Gastrocnemius medialis (tissue), 4 donors: Measurements from ENCODE around the gene ATF7IP. TPM values are rescaled to one million over a fixed set of nuclear protein-coding genes. Genes with fewer than 3 reads are reported as not detected.

ENCODE experiments used
- ATAC-seq, 2 donors: fragments of 150-250 bp; one replicate each; pipeline ENCODE4 v1.9.1; 2016
- DNase-seq, 2 donors: peaks; one replicate each; pipeline ENCODE4 v3.0.0-alpha.2; 2019
- H3K27ac ChIP-seq, 4 donors: fragments of 200-600 bp; sonication (generic); 1 replicate in 1 of 4; 2 replicates in 3 of 4; pipeline ENCODE4 v1.5.1; 2016 to 2018; ENCODE audit warnings: mild to moderate bottlenecking in 2 of 4, moderate library complexity in 1 of 4
- H3K27me3 ChIP-seq, 3 donors: fragments of 200-600 bp; sonication (generic) in 2 of 3; 1 replicate in 1 of 3; 2 replicates in 2 of 3; pipeline versions ENCODE4 v1.5.1 to v1.6.0; 2016 to 2019; ENCODE audit warnings: mild to moderate bottlenecking in 1 of 3, moderate library complexity in 1 of 3
- H3K36me3 ChIP-seq, 2 donors: fragments of 200-600 bp; sonication (generic) in 1 of 2; one replicate each; pipeline ENCODE4 v1.5.1; 2017 to 2018
- H3K4me1 ChIP-seq, 2 donors: fragments of 200-600 bp; sonication (generic) in 1 of 2; one replicate each; pipeline ENCODE4 v1.5.1; 2016 to 2017; ENCODE audit warnings: mild to moderate bottlenecking in 2 of 2
- H3K4me3 ChIP-seq, 4 donors: fragments of 200-600 bp; sonication (generic) in 3 of 4; 1 replicate in 1 of 4; 2 replicates in 3 of 4; pipeline ENCODE4 v1.5.1; 2016 to 2019; ENCODE audit warnings: mild to moderate bottlenecking in 2 of 4
- H3K9me3 ChIP-seq, 3 donors: fragments of 200-600 bp; sonication (generic) in 2 of 3; 1 replicate in 1 of 3; 2 replicates in 2 of 3; pipeline ENCODE4 v1.5.1; 2016 to 2019
- CTCF ChIP-seq, 5 experiments: fragments of 450-650 bp in 3 of 5; fragments of 200-600 bp in 2 of 5; sonication (generic) in 2 of 5; IDR thresholded peaks in 4 of 5; conservative IDR thresholded peaks in 1 of 5; 1 replicate in 4 of 5; 2 replicates in 1 of 5; pipeline ENCODE4 v1.5.1; 2016 to 2019; ENCODE audit warnings: antibody characterized with exemption in 5 of 5, mild to moderate bottlenecking in 3 of 5, moderate library complexity in 3 of 5
- POLR2A ChIP-seq, 2 donors: fragments of 450-650 bp; IDR thresholded peaks; one replicate each; pipeline ENCODE4 v1.6.1; 2017; ENCODE audit warnings: antibody characterized with exemption in 2 of 2, mild to moderate bottlenecking in 2 of 2, moderate library complexity in 2 of 2
- in situ Hi-C, 4 donors: fragments of 200-750 bp; cut with MboI; loops; one replicate each; pipeline versions ENCODE4 v1.15.0 to v1.8.0; 2017; ENCODE audit warnings: low sequenced_read_pairs in 4 of 4
- intact Hi-C: fragments of 100-400 bp; cut with DNase I; formaldehyde crosslinking; loops from one replicate; pipeline ENCODE4 v1.15.1; 2023; ENCODE audit warnings: low total_unique reads
- total RNA-seq, 4 donors: library from RNA; depleted of rRNA; stranded (reverse); fragments of >200 nt; gene quantifications; one replicate each; pipeline versions ENCODE4 v1.1.0 to v1.2.3, GENCODE V29; 2016

Gene ATF7IP
- total RNA-seq, 4 donors from 2014 or later = 15.9 to 42.2 (median 30.7) TPM

DNA sequence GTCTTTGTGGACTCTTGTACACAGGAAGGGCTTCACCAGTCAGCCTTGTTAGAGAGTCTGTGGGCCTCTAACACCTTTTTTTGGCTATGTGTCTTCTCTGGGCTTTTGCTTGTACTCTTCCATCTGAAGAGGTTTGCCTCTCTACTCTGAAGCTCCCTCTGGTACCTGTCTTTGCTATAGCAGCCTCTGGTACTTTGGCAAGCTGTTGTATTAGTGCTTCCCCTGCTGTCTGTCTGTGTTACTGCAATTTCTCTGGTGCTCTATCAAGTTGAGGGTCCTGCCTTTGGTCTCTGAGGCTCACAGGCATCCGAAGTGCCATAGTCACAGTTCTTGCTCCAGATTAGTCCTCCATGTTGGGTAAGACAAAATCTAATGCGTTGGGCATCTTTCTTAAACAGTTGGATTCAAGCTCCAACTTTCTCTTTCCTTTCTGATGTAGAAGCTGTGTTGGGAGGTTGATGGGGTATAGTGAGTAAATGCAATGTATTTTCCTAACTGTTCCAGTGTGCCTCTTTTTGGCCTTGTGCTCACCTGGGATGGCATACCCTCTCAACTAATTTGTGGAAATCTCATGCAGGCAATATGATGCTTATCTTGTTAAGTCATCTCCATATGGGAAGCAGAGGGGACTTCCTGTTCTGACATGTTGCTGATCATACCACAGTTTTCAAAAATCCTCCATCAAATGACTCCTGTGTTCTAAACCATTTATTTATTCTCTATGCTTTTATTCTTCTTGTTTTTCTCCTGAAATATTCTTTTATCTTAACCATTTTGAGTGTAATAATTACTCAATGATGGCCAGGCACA is 88.8 kb downstream of the ATF7IP start:
- peak in 3 of 5 experiments; percentile 10 to 36 (median 33) for TF ChIP-seq CTCF (IDR thresholded peaks at IDR 0.05 in 4 of 5, conservative IDR thresholded peaks at IDR 0.05 in 1 of 5)
- TF ChIP-seq POLR2A (IDR thresholded peaks at IDR 0.05) = no peak
- H3K4me1 ChIP-seq = peaks cover 5 to 6% of the 10 kb centered on the region in 2 donors
- intact Hi-C loops (no loop called here), in situ Hi-C loops (loop anchor here in 1 of 4 donors (25.0 kb wide), 1 partner anchor 192 kb away; no protein-coding TSS in a partner anchor)
- H3K9me3 ChIP-seq = no peaks in the 10 kb centered on the region
- no peak overlapping the region for H3K27ac ChIP-seq
- H3K36me3 ChIP-seq = peaks cover 0 to 31% of the 10 kb centered on the region in 2 donors
- DNase-seq (no peak), ATAC-seq (no peak)
- no peak overlapping the region for H3K4me3 ChIP-seq
- H3K27me3 ChIP-seq = no peaks in the 10 kb centered on the region

- ATAC-seq = no peak
- in situ Hi-C loops = loop anchor here in 1 of 4 donors (25.0 kb wide), 1 partner anchor 198 kb away; no protein-coding TSS in a partner anchor
- no peaks in the 10 kb centered on the region for H3K9me3 ChIP-seq
Observed at GRCh38 chr12:14460212-14460841, 94.8 kb downstream of the ATF7IP start.

DNA sequence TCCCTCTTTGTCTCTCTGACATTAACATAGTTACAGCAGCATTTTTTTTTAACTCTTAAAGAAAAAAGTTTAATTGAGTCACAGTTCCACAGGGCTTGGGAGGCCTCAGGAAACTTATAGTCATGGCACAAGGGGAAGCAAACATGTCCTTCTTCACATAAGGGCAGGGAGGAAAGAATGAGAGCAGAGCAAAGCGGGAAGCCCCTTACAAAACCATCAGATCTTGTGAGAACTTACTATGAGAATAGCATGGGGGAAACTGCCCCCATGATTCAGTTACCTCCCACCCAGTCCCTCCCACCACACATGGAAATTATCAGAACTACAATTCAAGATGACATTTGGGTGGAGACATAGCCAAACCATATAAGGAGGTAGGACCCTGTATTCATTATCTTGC is 106.0 kb downstream of the ATF7IP start:
- in situ Hi-C loops = loop anchor here in 1 of 4 donors (25.0 kb wide), 1 partner anchor 209 kb away; no protein-coding TSS in a partner anchor
- H3K36me3 ChIP-seq = peaks cover 4 to 66% of the 10 kb centered on the region in 2 donors
- H3K4me3 ChIP-seq = no peak overlapping the region
- DNase-seq (no peak), ATAC-seq (no peak)
- no peaks in the 10 kb centered on the region for H3K27me3 ChIP-seq
- intact Hi-C loops = no loop called here
- H3K9me3 ChIP-seq = peaks cover 2 to 21% (median 12%) of the 10 kb centered on the region in 3 donors
- no peaks in the 10 kb centered on the region for H3K4me1 ChIP-seq
- no peak overlapping the region for H3K27ac ChIP-seq
- no peak for TF ChIP-seq POLR2A (IDR thresholded peaks at IDR 0.05)
- no peak for TF ChIP-seq CTCF (IDR thresholded peaks at IDR 0.05 in 4 of 5, conservative IDR thresholded peaks at IDR 0.05 in 1 of 5)

More at GRCh38 chr12:14460212-14460841, 94.8 kb downstream of the ATF7IP start:
- Histone ChIP-seq H3K27me3 (no peaks in the 10 kb centered on the region), H3K27ac (no peak overlapping the region), H3K36me3 (peaks cover 0 to 57% of the 10 kb centered on the region in 2 donors), H3K4me3 (no peak overlapping the region), H3K4me1 (no peaks in the 10 kb centered on the region)
- intact Hi-C loops = no loop called here
- no peak for DNase-seq
- TF ChIP-seq CTCF (IDR thresholded peaks at IDR 0.05 in 4 of 5, conservative IDR thresholded peaks at IDR 0.05 in 1 of 5) (no peak), POLR2A (IDR thresholded peaks at IDR 0.05) (no peak)

- TF ChIP-seq CTCF (IDR thresholded peaks at IDR 0.05 in 4 of 5, conservative IDR thresholded peaks at IDR 0.05 in 1 of 5) = no peak
- no peak for TF ChIP-seq POLR2A (IDR thresholded peaks at IDR 0.05)
- no peak overlapping the region for H3K27ac ChIP-seq
- intact Hi-C loops = no loop called here
- H3K27me3 ChIP-seq = no peaks in the 10 kb centered on the region
- no peak for DNase-seq
- peaks cover 4 to 81% of the 10 kb centered on the region in 2 donors for H3K36me3 ChIP-seq
- no peaks in the 10 kb centered on the region for H3K4me1 ChIP-seq
- H3K9me3 ChIP-seq = peaks cover 2 to 21% (median 12%) of the 10 kb centered on the region in 3 donors
- in situ Hi-C loops = loop anchor here in 1 of 4 donors (25.0 kb wide), 1 partner anchor 211 kb away; no protein-coding TSS in a partner anchor
- no peak for ATAC-seq
- no peak overlapping the region for H3K4me3 ChIP-seq
Observed at GRCh38 chr12:14473707-14474287, 108.3 kb downstream of the ATF7IP start.
